IMR-90 (cell line): Measurements from ENCODE around the gene KCTD16. TPM values are rescaled to one million over a fixed set of nuclear protein-coding genes. Genes with fewer than 3 reads are reported as not detected.

Experiments used
- ATAC-seq: fragments of 200-7000 bp; cut with Tn5 transposase; 2 replicates; pipeline ENCODE4 v1.9.1; 2020; ENCODE audit warnings: low read depth, mild to moderate bottlenecking, moderate library complexity
- BruUV-seq: library from RNA; stranded (reverse); fragments of 400-500 nt; replicated peaks from 2 replicates; lab custom pipeline; 2021; lab: Mats Ljungman, UMichigan
- CTCF ChIA-PET: fragments of 300-600 bp; formaldehyde crosslinking; extraction: SDS; loops from one replicate; lab custom pipeline; 2021; ENCODE audit warnings: antibody characterized with exemption; lab: Yijun Ruan, JAX
- POLR2A ChIA-PET: fragments of 300-600 bp; sonication (Branson Sonifier 250); formaldehyde crosslinking; loops from one replicate; lab custom pipeline; 2022; ENCODE audit warnings: antibody characterized with exemption; ENCODE audit not compliant: unreplicated experiment; lab: Charles Lee
- DNase-seq: peaks from one replicate; pipeline ENCODE4 v3.0.0; 2013
- H2AFZ ChIP-seq: replicated peaks from 2 replicates; pipeline ENCODE3; 2013; ENCODE audit warnings: low read length, mild to moderate bottlenecking; ENCODE audit not compliant: poor library complexity
- H2AK5ac ChIP-seq: 2 replicates; pipeline ENCODE4 v1.6.1; 2013; ENCODE audit warnings: low read depth, low read length, inconsistent platforms
- H2AK9ac ChIP-seq: replicated peaks from 2 replicates; pipeline ENCODE3; 2013; ENCODE audit warnings: mild to moderate bottlenecking, low read depth, low read length, moderate library complexity; ENCODE audit not compliant: poor library complexity
- H2BK120ac ChIP-seq: 2 replicates; pipeline ENCODE4 v1.6.1; 2013; ENCODE audit warnings: low read depth, low read length, inconsistent platforms
- H2BK15ac ChIP-seq: 3 replicates; pipeline ENCODE4 v1.6.1; 2013; ENCODE audit warnings: low read depth, low read length, inconsistent platforms
- H2BK20ac ChIP-seq: 2 replicates; pipeline ENCODE4 v1.6.1; 2013; ENCODE audit warnings: low read depth, mild to moderate bottlenecking, inconsistent platforms, low read length, moderate library complexity
- H2BK5ac ChIP-seq: 2 replicates; pipeline ENCODE4 v1.6.1; 2013; ENCODE audit warnings: mild to moderate bottlenecking, low read depth, low read length, inconsistent platforms; ENCODE audit not compliant: poor library complexity, severe bottlenecking
- H3K14ac ChIP-seq: replicated peaks from 2 replicates; pipeline ENCODE4 v1.6.1; 2013; ENCODE audit warnings: low read depth, low read length, inconsistent platforms
- H3K18ac ChIP-seq: 2 replicates; pipeline ENCODE4 v1.6.1; 2013; ENCODE audit warnings: low read depth, low read length, control low read depth
- H3K23ac ChIP-seq: 2 replicates; pipeline ENCODE4 v1.6.1; 2013; ENCODE audit warnings: low read depth, low read length, inconsistent platforms
- H3K27ac ChIP-seq: 2 replicates; pipeline ENCODE4 v1.5.1; 2013; ENCODE audit warnings: mild to moderate bottlenecking, control low read depth, low read length; ENCODE audit not compliant: insufficient read depth
- H3K27me3 ChIP-seq: 2 replicates; pipeline ENCODE4 v1.6.1; 2013; ENCODE audit warnings: low read length; ENCODE audit not compliant: control insufficient read depth, insufficient read depth
- H3K36me3 ChIP-seq: 2 replicates; pipeline ENCODE4 v1.6.1; 2013; ENCODE audit warnings: low read length, mixed read lengths; ENCODE audit not compliant: control insufficient read depth, insufficient read depth
- H3K4ac ChIP-seq: 2 replicates; pipeline ENCODE4 v1.6.1; 2013; ENCODE audit warnings: low read depth, low read length, inconsistent platforms
- H3K4me1 ChIP-seq: 2 replicates; pipeline ENCODE4 v1.6.1; 2013; ENCODE audit warnings: low read length, mixed read lengths; ENCODE audit not compliant: control insufficient read depth, insufficient read depth
- H3K4me2 ChIP-seq: 2 replicates; pipeline ENCODE4 v1.6.1; 2013; ENCODE audit warnings: low read depth, mild to moderate bottlenecking, control low read depth, low read length, moderate library complexity
- H3K4me3 ChIP-seq: 2 replicates; pipeline ENCODE4 v1.5.1; 2013; ENCODE audit warnings: low read depth, mild to moderate bottlenecking, control low read depth, low read length, moderate library complexity; ENCODE audit not compliant: insufficient read depth
- H3K56ac ChIP-seq: 2 replicates; pipeline ENCODE4 v1.6.1; 2013; ENCODE audit warnings: low read length, inconsistent platforms; ENCODE audit not compliant: insufficient read depth; ENCODE audit errors: extremely low read depth
- H3K79me1 ChIP-seq, 2 experiments: 2 replicates each; pipeline ENCODE4 v1.6.1; 2013; ENCODE audit warnings: low read length in 2 of 2, inconsistent platforms in 1 of 2, low read depth in 1 of 2
- H3K9ac ChIP-seq: 2 replicates; pipeline ENCODE4 v1.6.1; 2013; ENCODE audit warnings: low read depth, low read length, control low read depth
- H3K9me1 ChIP-seq: 2 replicates; pipeline ENCODE4 v1.6.1; 2013; ENCODE audit warnings: low read length, inconsistent platforms; ENCODE audit not compliant: insufficient read depth
- H3K9me3 ChIP-seq: 2 replicates; pipeline ENCODE4 v1.6.1; 2013; ENCODE audit warnings: low read length; ENCODE audit not compliant: control insufficient read depth, insufficient read depth
- H4K20me1 ChIP-seq: 2 replicates; pipeline ENCODE4 v1.6.1; 2013; ENCODE audit warnings: low read length, inconsistent platforms; ENCODE audit not compliant: insufficient read depth
- H4K5ac ChIP-seq: 2 replicates; pipeline ENCODE4 v1.6.1; 2013; ENCODE audit warnings: mild to moderate bottlenecking, low read depth, low read length, control low read depth
- H4K8ac ChIP-seq, 2 experiments: 2 replicates each; pipeline ENCODE4 v1.6.1; 2013; ENCODE audit warnings: low read depth in 2 of 2, low read length in 2 of 2, control low read depth in 1 of 2, inconsistent platforms in 1 of 2
- H4K91ac ChIP-seq: 2 replicates; pipeline ENCODE4 v1.6.1; 2013; ENCODE audit warnings: low read depth, low read length, inconsistent platforms; ENCODE audit not compliant: insufficient read depth
- MXI1 ChIP-seq: IDR thresholded peaks from 2 replicates; pipeline ENCODE4 v1.6.1; 2012; ENCODE audit warnings: low read depth, mild to moderate bottlenecking, low read length, moderate library complexity, borderline replicate concordance
- RAD21 ChIP-seq: IDR thresholded peaks from 2 replicates; pipeline ENCODE4 v1.6.1; 2012; ENCODE audit warnings: low read length, improper control_type of control experiment
- WGBS, 2 experiments: methylation state at CpG; one replicate each; pipeline versions ENCODE4 v1.1.5 to v1.1.7; 2013; ENCODE audit warnings: missing lambda C conversion rate in 2 of 2; ENCODE audit not compliant: insufficient read length in 1 of 2; ENCODE audit errors: extremely low coverage in 2 of 2; 5-methylcytosine and 5-hydroxymethylcytosine counted together
- dilution Hi-C: fragments of 300-500 bp; cut with HindIII; formaldehyde crosslinking; loops from one replicate; pipeline ENCODE4 v1.14.3; 2018; ENCODE audit warnings: low sequenced_read_pairs; ENCODE audit not compliant: unreplicated experiment
- in situ Hi-C: fragments of 300-500 bp; cut with MboI; formaldehyde crosslinking; loops from 3 replicates; pipeline ENCODE4 v1.14.3; 2019; ENCODE audit warnings: low sequenced_read_pairs, inconsistent platforms, mixed read lengths
- intact Hi-C: fragments of 100-400 bp; cut with micrococcal nuclease; formaldehyde crosslinking; loops from 2 replicates; pipeline ENCODE4 v1.10.0; 2022
- polyA plus RNA-seq, 3 experiments: library from polyadenylated mRNA; depleted of rRNA; stranded (reverse); fragments of >200 nt; gene quantifications; 2 replicates each; pipeline ENCODE4 v1.2.3, GENCODE V29; 2012; ENCODE audit warnings: low replicate concordance in 1 of 3
- total RNA-seq: library from RNA; depleted of rRNA; stranded (reverse); fragments of >200 nt; gene quantifications from 2 replicates; pipeline ENCODE4 v1.2.3, GENCODE V29; 2012

Gene KCTD16
- total and polyA plus RNA-seq, 2 of the 4 experiments (the other 2 are of a cell fraction) = 0.43 to 1.1 TPM

GRCh38 chr5:144156767-144157171, 13.9 kb upstream of the KCTD16 start:
- Histone ChIP-seq H4K5ac (no peak overlapping the region), H3K4me2 (no peak overlapping the region), H3K18ac (no peak overlapping the region), H3K4me1 (peaks cover 2% of the 10 kb centered on the region), H2AK9ac (no peak overlapping the region), H3K27me3 (no peaks in the 10 kb centered on the region), H3K14ac (no peak overlapping the region), H3K4me3 (no peak overlapping the region), H4K20me1 (no peaks in the 10 kb centered on the region), H3K4ac (no peak overlapping the region), H3K79me1 (peaks cover 6 to 10% of the 10 kb centered on the region in 2 experiments), H2BK5ac (peak overlapping the region; percentile 2), H2AK5ac (no peak overlapping the region), H3K9me1 (no peaks in the 10 kb centered on the region), H2BK15ac (no peak overlapping the region), H3K56ac (no peak overlapping the region), H3K9ac (no peak overlapping the region), H4K91ac (no peak overlapping the region), H3K23ac (no peak overlapping the region), H3K27ac (no peak overlapping the region), H2BK120ac (no peak overlapping the region), H2AFZ (no peak overlapping the region), H4K8ac (no peak overlapping the region), H2BK20ac (no peak overlapping the region), H3K36me3 (peaks cover 9% of the 10 kb centered on the region), H3K9me3 (no peaks in the 10 kb centered on the region)
- ATAC-seq (peak; percentile 70), DNase-seq (peak; percentile 53)
- in situ Hi-C loops = loop anchor here (25.0 kb wide), 1 partner anchor 1244 kb away; no protein-coding TSS in a partner anchor
- POLR2A ChIA-PET = interaction anchor here (0.6 kb wide), 1 partner anchor 1100 kb away, joined by 3 read pairs; no protein-coding TSS in a partner anchor
- CTCF ChIA-PET = interaction anchor here (0.6 kb wide), 2 partner anchors 903 to 945 kb away, joined by 3 to 4 read pairs; no protein-coding TSS in a partner anchor
- dilution Hi-C loops = no loop called here
- no CpG with 5 or more reads among the region's 2 CpGs for WGBS, 2 experiments
- TF ChIP-seq RAD21 (no peak), MXI1 (0 out of 2 replicates have a peak, but pooled peaks have one; percentile 42)
- BruUV-seq = no TSS peak
- intact Hi-C loops = no loop called here
